Heart left ventricle (tissue), 13 donors: ENCODE results near the gene RPP14.

Source experiments
- CTCF ChIP-seq, 12 donors: fragments of 200-600 bp; sonication (generic) in 4 of 12; IDR thresholded peaks; one replicate each; pipeline versions ENCODE4 v1.5.0 to v1.8.0; 2018 to 2022; ENCODE audit warnings: antibody characterized with exemption in 12 of 12, mild to moderate bottlenecking in 5 of 12
- POLR2A ChIP-seq, 2 donors: fragments of 450-650 bp; IDR thresholded peaks; one replicate each; pipeline ENCODE4 v1.6.1; 2017; ENCODE audit warnings: antibody characterized with exemption in 2 of 2, mild to moderate bottlenecking in 2 of 2, moderate library complexity in 2 of 2
- donor health status: ischemic (EF 13 %, LVEDD 7.1; RV severe dilation, severe dysfunction).
- donor health status: DM: no; HTN: yes; CAD: no.
- donor health status: DM: no; HTN: no; CAD: no.
- donor health status: ischemic (EF 25% LVEDD 6.9; RV normal size, moderate dysfunction).
- donor health status: ischemic (EF 25% LVEDD 5.7; RV mildly dilated, moderate dysfunction).
- donor health status: ischemic (EF 35%, LVEDD 5.7; RV mildly dilated, moderate dysfunction).
- donor health status: nonischemic (EF 11% LVEDD 7.7; RV severe dilation, severe dysfunction).
- donor health status: DM: yes; HTN: yes; CAD: no.
- donor health status: PGD.
- donor health status: ischemic (EF 29% LVEDD 5.4; RV normal size, mild dysfunction).
- donor health status: nonischemic (EF 23%, LVEDD 6.1; RV moderate dilation, normal function).

GRCh38 chr3:58369038-58369437, 63.0 kb downstream of the RPP14 start:
- TF ChIP-seq CTCF (IDR thresholded peaks at IDR 0.05) (no peak), POLR2A (IDR thresholded peaks at IDR 0.05) (no peak)
